ENCODE measurements around the gene CASD1. TPM values are rescaled to one million over a fixed set of nuclear protein-coding genes. Genes with fewer than 3 reads are reported as not detected.

The CASD1 gene
- total and polyA plus RNA-seq, 10 of the 15 experiments (the other 5 are each of a cell fraction or from before 2014, with no cell fraction given): 4.0 to 18.6 (median 10.7) TPM

- CTCF ChIA-PET: interaction anchor here (1.2 to 1.6 kb wide), 2 partner anchors 11 to 15 kb away, joined by 3 to 6 read pairs; no protein-coding TSS in a partner anchor
- Histone ChIP-seq H3K36me3 (ENCODE audit: control insufficient read depth in 2 of 2, insufficient read depth in 2 of 2, low read length in 1 of 2) (peaks cover 0 to 3% of the 10 kb centered on the region in 2 experiments; a peak in 1 of 4 replicates), H3K4me1 (ENCODE audit: control insufficient read depth, insufficient read depth, low read length) (no peaks in the 10 kb centered on the region), H3K4me3 (no peak overlapping the region), H2AFZ (ENCODE audit: control insufficient read depth, low read depth, low read length) (no peak overlapping the region), H3K9me3 (replicated peaks; ENCODE audit: control insufficient read depth, insufficient read depth, low read length) (no peaks in the 10 kb centered on the region), H3K79me2 (ENCODE audit: control insufficient read depth, insufficient read depth, low read length) (no peaks in the 10 kb centered on the region), H3K9ac (ENCODE audit: control insufficient read depth, insufficient read depth, low read length) (no peak overlapping the region), H3K4me2 (ENCODE audit: control insufficient read depth, insufficient read depth) (no peak overlapping the region), H3K27ac (ENCODE audit: control insufficient read depth, insufficient read depth) (no peak overlapping the region), H3K27me3 (replicated peaks in 1 of 2; ENCODE audit: control insufficient read depth in 2 of 2, insufficient read depth in 2 of 2, low read length in 1 of 2) (no peaks in the 10 kb centered on the region), H4K20me1 (ENCODE audit: control insufficient read depth, insufficient read depth) (no peaks in the 10 kb centered on the region)
- in situ Hi-C loops (cut with MboI) (no loop called here), intact Hi-C loops (cut with micrococcal nuclease; ENCODE audit: unreplicated experiment) (no loop called here)
- POLR2A ChIA-PET: no interaction called here
- WGBS (ENCODE audit: insufficient coverage, insufficient replicate concordance, low lambda C conversion rate, missing lambda C conversion rate): 94% methylated on average over 3 of the region's 3 CpGs
- RAD21 ChIA-PET (ENCODE audit: unreplicated experiment): no interaction called here
- ATAC-seq: no peak
- TF ChIP-seq ESRRA (IDR thresholded peaks at IDR 0.05; ENCODE audit: low read length) (no peak), RFX5 (IDR thresholded peaks at IDR 0.05; ENCODE audit: low read depth, low read length) (no peak)
- TF ChIP-seq, protein P1, sequence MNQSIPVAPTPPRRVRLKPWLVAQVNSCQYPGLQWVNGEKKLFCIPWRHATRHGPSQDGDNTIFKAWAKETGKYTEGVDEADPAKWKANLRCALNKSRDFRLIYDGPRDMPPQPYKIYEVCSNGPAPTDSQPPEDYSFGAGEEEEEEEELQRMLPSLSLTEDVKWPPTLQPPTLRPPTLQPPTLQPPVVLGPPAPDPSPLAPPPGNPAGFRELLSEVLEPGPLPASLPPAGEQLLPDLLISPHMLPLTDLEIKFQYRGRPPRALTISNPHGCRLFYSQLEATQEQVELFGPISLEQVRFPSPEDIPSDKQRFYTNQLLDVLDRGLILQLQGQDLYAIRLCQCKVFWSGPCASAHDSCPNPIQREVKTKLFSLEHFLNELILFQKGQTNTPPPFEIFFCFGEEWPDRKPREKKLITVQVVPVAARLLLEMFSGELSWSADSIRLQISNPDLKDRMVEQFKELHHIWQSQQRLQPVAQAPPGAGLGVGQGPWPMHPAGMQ (IDR thresholded peaks at IDR 0.05; ENCODE audit: borderline replicate concordance): no peak
- no peak for FAIRE-seq
- no TSS peak for BruUV-seq (replicated peaks)
- SMC1A ChIA-PET (ENCODE audit: uncharacterized antibody, unreplicated experiment): interaction anchor here (0.9 to 1.5 kb wide), 4 partner anchors 11 to 127 kb away, joined by 3 to 5 read pairs (median 4); no protein-coding TSS in a partner anchor
- no peak for DNase-seq (ENCODE audit: low read depth, low spot score)
Observed at GRCh38 chr7:94530109-94530508, 20.5 kb downstream of the CASD1 start.

- WGBS (ENCODE audit: insufficient coverage, insufficient replicate concordance, low lambda C conversion rate, missing lambda C conversion rate): 93% methylated on average over 2 of the region's 2 CpGs
- peaks cover 0 to 3% of the 10 kb centered on the region in 2 experiments; a peak in 1 of 4 replicates for H3K36me3 ChIP-seq (ENCODE audit: control insufficient read depth in 2 of 2, insufficient read depth in 2 of 2, low read length in 1 of 2)
- no peak overlapping the region for H3K4me2 ChIP-seq (ENCODE audit: control insufficient read depth, insufficient read depth)
- no peak overlapping the region for H3K27ac ChIP-seq (ENCODE audit: control insufficient read depth, insufficient read depth)
- no TSS peak for BruUV-seq (replicated peaks)
- H2AFZ ChIP-seq (ENCODE audit: control insufficient read depth, low read depth, low read length): no peak overlapping the region
- H4K20me1 ChIP-seq (ENCODE audit: control insufficient read depth, insufficient read depth): no peaks in the 10 kb centered on the region
- no peak for TF ChIP-seq MAX (IDR thresholded peaks at IDR 0.05; ENCODE audit: low read depth, low read length)
- TF ChIP-seq, protein P2, sequence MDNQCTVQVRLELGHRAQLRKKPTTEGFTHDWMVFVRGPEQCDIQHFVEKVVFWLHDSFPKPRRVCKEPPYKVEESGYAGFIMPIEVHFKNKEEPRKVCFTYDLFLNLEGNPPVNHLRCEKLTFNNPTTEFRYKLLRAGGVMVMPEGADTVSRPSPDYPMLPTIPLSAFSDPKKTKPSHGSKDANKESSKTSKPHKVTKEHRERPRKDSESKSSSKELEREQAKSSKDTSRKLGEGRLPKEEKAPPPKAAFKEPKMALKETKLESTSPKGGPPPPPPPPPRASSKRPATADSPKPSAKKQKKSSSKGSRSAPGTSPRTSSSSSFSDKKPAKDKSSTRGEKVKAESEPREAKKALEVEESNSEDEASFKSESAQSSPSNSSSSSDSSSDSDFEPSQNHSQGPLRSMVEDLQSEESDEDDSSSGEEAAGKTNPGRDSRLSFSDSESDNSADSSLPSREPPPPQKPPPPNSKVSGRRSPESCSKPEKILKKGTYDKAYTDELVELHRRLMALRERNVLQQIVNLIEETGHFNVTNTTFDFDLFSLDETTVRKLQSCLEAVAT (IDR thresholded peaks at IDR 0.05): no peak
- TF ChIP-seq CREB1 (IDR thresholded peaks at IDR 0.05; ENCODE audit: low read depth): no peak
- no peak for TF ChIP-seq ZBED1 (IDR thresholded peaks at IDR 0.05; ENCODE audit: borderline replicate concordance)
- no peak for TF ChIP-seq ZZZ3 (IDR thresholded peaks at IDR 0.05; ENCODE audit: control insufficient read depth, insufficient read length, low read depth)
- SMC1A ChIA-PET (ENCODE audit: uncharacterized antibody, unreplicated experiment): no interaction called here
- no peak for FAIRE-seq
- intact Hi-C loops (cut with micrococcal nuclease; ENCODE audit: unreplicated experiment) (no loop called here), in situ Hi-C loops (cut with MboI) (no loop called here)
- H3K79me2 ChIP-seq (ENCODE audit: control insufficient read depth, insufficient read depth, low read length): no peaks in the 10 kb centered on the region
- H3K4me1 ChIP-seq (ENCODE audit: control insufficient read depth, insufficient read depth, low read length): no peaks in the 10 kb centered on the region
- POLR2A ChIA-PET: no interaction called here
- no peak overlapping the region for H3K9ac ChIP-seq (ENCODE audit: control insufficient read depth, insufficient read depth, low read length)
- ATAC-seq: no peak
- DNase-seq (ENCODE audit: low read depth, low spot score): no peak
- no peaks in the 10 kb centered on the region for H3K27me3 ChIP-seq (replicated peaks in 1 of 2; ENCODE audit: control insufficient read depth in 2 of 2, insufficient read depth in 2 of 2, low read length in 1 of 2)
- H3K9me3 ChIP-seq (replicated peaks; ENCODE audit: control insufficient read depth, insufficient read depth, low read length): no peaks in the 10 kb centered on the region
- CTCF ChIA-PET: no interaction called here
- RAD21 ChIA-PET (ENCODE audit: unreplicated experiment): interaction anchor here (1.2 kb wide), 1 partner anchor 15 kb away, joined by 3 read pairs; no protein-coding TSS in a partner anchor
- no peak overlapping the region for H3K4me3 ChIP-seq
Observed at GRCh38 chr7:94532676-94533075, 23.1 kb downstream of the CASD1 start.

Measured in GM12878 (cell line).